Liver (tissue), 9 donors: ENCODE measurements around the gene AP2S1. TPM values are rescaled to one million over a fixed set of nuclear protein-coding genes. Genes with fewer than 3 reads are reported as not detected.

Source experiments
- DNase-seq: peaks from one replicate; pipeline ENCODE4 v3.0.0-alpha.2; 2017; ENCODE audit warnings: low spot score
- H3K27ac ChIP-seq, 2 donors: one replicate each; pipeline ENCODE4 v1.7.0; 2013; ENCODE audit warnings: inconsistent platforms in 2 of 2, low read length in 2 of 2, control low read depth in 1 of 2, low read depth in 1 of 2, mild to moderate bottlenecking in 1 of 2
- H3K27me3 ChIP-seq, 4 donors: one replicate each; pipeline versions ENCODE4 v1.6.1 to v1.7.0; 2013; ENCODE audit warnings: low read length in 3 of 4, inconsistent platforms in 1 of 4, mild to moderate bottlenecking in 1 of 4, moderate library complexity in 1 of 4; ENCODE audit not compliant: control insufficient read depth in 4 of 4, insufficient read depth in 4 of 4
- H3K36me3 ChIP-seq, 4 donors: one replicate each; pipeline versions ENCODE4 v1.6.1 to v1.7.0; 2013; ENCODE audit warnings: low read length in 3 of 4, mild to moderate bottlenecking in 3 of 4, low read depth in 1 of 4, moderate library complexity in 1 of 4; ENCODE audit not compliant: control insufficient read depth in 4 of 4, insufficient read depth in 3 of 4
- H3K4me1 ChIP-seq, 4 donors: one replicate each; pipeline versions ENCODE4 v1.6.1 to v1.7.0; 2013; ENCODE audit warnings: low read length in 3 of 4, mild to moderate bottlenecking in 3 of 4, moderate library complexity in 1 of 4; ENCODE audit not compliant: control insufficient read depth in 4 of 4, insufficient read depth in 4 of 4
- H3K4me3 ChIP-seq, 3 donors: one replicate each; pipeline versions ENCODE4 v1.6.1 to v1.7.0; 2013; ENCODE audit warnings: low read length in 3 of 3, control low read depth in 1 of 3, low read depth in 1 of 3, mild to moderate bottlenecking in 1 of 3
- H3K9ac ChIP-seq, 2 donors: one replicate each; pipeline ENCODE4 v1.7.0; 2013; ENCODE audit warnings: low read length in 2 of 2, mild to moderate bottlenecking in 2 of 2, moderate library complexity in 2 of 2, control low read depth in 1 of 2, low read depth in 1 of 2
- H3K9me3 ChIP-seq, 4 donors: one replicate each; pipeline versions ENCODE4 v1.6.1 to v1.7.0; 2013; ENCODE audit warnings: low read length in 3 of 4; ENCODE audit not compliant: control insufficient read depth in 4 of 4
- EGR1 ChIP-seq, 2 donors: IDR thresholded peaks; 2 replicates each; pipeline ENCODE4 v1.6.1; 2016 to 2018; ENCODE audit warnings: antibody characterized with exemption in 2 of 2, low read depth in 2 of 2
- FOXA1 ChIP-seq: IDR thresholded peaks from 2 replicates; pipeline ENCODE4 v1.6.1; 2016; ENCODE audit warnings: antibody characterized with exemption
- FOXA2 ChIP-seq: IDR thresholded peaks from 2 replicates; pipeline ENCODE4 v1.6.1; 2016; ENCODE audit warnings: antibody characterized with exemption
- GABPA ChIP-seq, 2 donors: IDR thresholded peaks in 1 of 2; conservative IDR thresholded peaks in 1 of 2; 2 replicates each; pipeline ENCODE4 v1.6.1; 2016; ENCODE audit warnings: antibody characterized with exemption in 2 of 2, mild to moderate bottlenecking in 1 of 2, moderate library complexity in 1 of 2
- HNF4A ChIP-seq, 2 donors: conservative IDR thresholded peaks; 2 replicates each; pipeline ENCODE4 v1.6.1; 2016; ENCODE audit warnings: antibody characterized with exemption in 2 of 2, mild to moderate bottlenecking in 2 of 2
- HNF4G ChIP-seq: IDR thresholded peaks from 2 replicates; pipeline ENCODE4 v1.6.1; 2016; ENCODE audit warnings: antibody characterized with exemption
- JUND ChIP-seq, 2 donors: IDR thresholded peaks; 2 replicates each; pipeline ENCODE4 v1.6.1; 2016; ENCODE audit warnings: antibody characterized with exemption in 2 of 2
- NR2F2 ChIP-seq: IDR thresholded peaks from 2 replicates; pipeline ENCODE4 v1.6.1; 2016; ENCODE audit warnings: antibody characterized with exemption
- RAD21 ChIP-seq, 2 donors: IDR thresholded peaks; 2 replicates each; pipeline ENCODE4 v1.6.1; 2016; ENCODE audit warnings: antibody characterized with exemption in 2 of 2, mild to moderate bottlenecking in 2 of 2
- REST ChIP-seq: IDR thresholded peaks from 2 replicates; pipeline ENCODE4 v1.6.1; 2016; ENCODE audit warnings: antibody characterized with exemption, mild to moderate bottlenecking
- RXRA ChIP-seq, 2 donors: IDR thresholded peaks; 2 replicates each; pipeline ENCODE4 v1.6.1; 2017 to 2018; ENCODE audit warnings: antibody characterized with exemption in 2 of 2, mild to moderate bottlenecking in 1 of 2
- SP1 ChIP-seq: IDR thresholded peaks from 2 replicates; pipeline ENCODE4 v1.6.1; 2018; ENCODE audit warnings: antibody characterized with exemption, mild to moderate bottlenecking
- TAF1 ChIP-seq: conservative IDR thresholded peaks from 2 replicates; pipeline ENCODE4 v1.6.1; 2016; ENCODE audit warnings: antibody characterized with exemption, mild to moderate bottlenecking
- YY1 ChIP-seq: IDR thresholded peaks from 2 replicates; pipeline ENCODE4 v1.6.1; 2016; ENCODE audit warnings: antibody characterized with exemption, mild to moderate bottlenecking
- ZBTB33 ChIP-seq: IDR thresholded peaks from 2 replicates; pipeline ENCODE4 v1.6.1; 2016; ENCODE audit warnings: antibody characterized with exemption
- WGBS: extraction: QIAGEN DNeasy Blood & Tissue Kit; methylation state at CpG from one replicate; pipeline ENCODE4 v1.1.7; 2013; 5-methylcytosine and 5-hydroxymethylcytosine counted together
- polyA plus RNA-seq, 2 donors: library from polyadenylated mRNA; stranded (reverse) in 1 of 2; unstranded in 1 of 2; fragments of 200-250 nt in 1 of 2; fragments of >200 nt in 1 of 2; fragmentation: Nextera tagmentation in 1 of 2; extraction: Ambion mirVana in 1 of 2; gene quantifications; one replicate each; pipeline versions ENCODE4 v1.2.1 to v1.2.3, GENCODE V29; 2013 to 2015
- total RNA-seq, 2 donors: library from RNA; depleted of rRNA; stranded (reverse); fragments of >200 nt; gene quantifications; one replicate each; pipeline ENCODE4 v1.2.3, GENCODE V29; 2014
- TF ChIP-seq, protein P1 (sequence below): IDR thresholded peaks from 2 replicates; pipeline ENCODE4 v1.6.1; 2016; ENCODE audit warnings: antibody characterized with exemption
- TF ChIP-seq, protein P2 (sequence below): fragments of 150-350 bp; IDR thresholded peaks from 2 replicates; pipeline ENCODE4 v1.5.1; 2017; ENCODE audit warnings: improper control_type of control experiment, low read depth, low read length; ENCODE audit not compliant: missing input control
- TF ChIP-seq, protein P3 (sequence below): IDR thresholded peaks from 2 replicates; pipeline ENCODE4 v1.6.1; 2016; ENCODE audit warnings: antibody characterized with exemption
- donor health status: healthy.
- donor health status: healthy.
- donor health status: healthy.
- donor health status: healthy.
- donor health status: healthy.

The AP2S1 gene
- total and polyA plus RNA-seq, 4 donors: 28.3 to 168 (median 79.0) TPM

DNA sequence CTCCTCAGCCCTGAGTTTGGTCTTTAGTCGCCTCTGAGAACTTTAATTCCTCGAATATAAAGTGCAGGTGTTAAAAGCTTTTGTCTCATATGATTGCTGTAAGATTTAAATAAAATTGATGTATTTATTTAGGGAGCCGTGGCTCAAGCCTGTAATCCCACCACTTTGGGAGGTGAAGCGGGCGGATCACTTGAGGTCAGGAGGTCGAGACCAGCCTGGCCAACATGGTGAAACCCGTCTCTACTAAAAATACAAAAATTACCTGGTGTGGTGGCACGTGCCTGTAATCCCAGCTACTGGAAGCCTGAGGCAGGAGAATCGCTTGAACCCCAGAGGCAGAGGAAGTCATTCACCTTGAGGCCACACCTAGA, 61.7 kb downstream of the AP2S1 start:
- no peaks in the 10 kb centered on the region for H3K36me3 ChIP-seq
- WGBS: 64% methylated on average over 9 of the region's 9 CpGs
- peaks cover 0 to 2% (median 0%) of the 10 kb centered on the region in 4 donors for H3K27me3 ChIP-seq
- DNase-seq: no peak
- no peak overlapping the region for H3K27ac ChIP-seq
- H3K4me1 ChIP-seq: peaks cover 7 to 26% (median 15%) of the 10 kb centered on the region in 4 donors
- no peaks in the 10 kb centered on the region for H3K9me3 ChIP-seq
- TF ChIP-seq YY1 (no peak), FOXA2 (no peak), HNF4G (no peak), SP1 (no peak), RXRA (IDR thresholded peaks at IDR 0.05) (no peak), TAF1 (no peak), FOXA1 (no peak), RAD21 (IDR thresholded peaks at IDR 0.05) (no peak), NR2F2 (no peak), EGR1 (IDR thresholded peaks at IDR 0.05; ENCODE audit: low read depth in 2 of 2) (no peak), ZBTB33 (no peak), HNF4A (conservative IDR thresholded peaks at IDR 0.05) (no peak), GABPA (IDR thresholded peaks at IDR 0.05 in 1 of 2, conservative IDR thresholded peaks at IDR 0.05 in 1 of 2) (no peak), REST (no peak), JUND (IDR thresholded peaks at IDR 0.05) (no peak)
- TF ChIP-seq, protein P1, sequence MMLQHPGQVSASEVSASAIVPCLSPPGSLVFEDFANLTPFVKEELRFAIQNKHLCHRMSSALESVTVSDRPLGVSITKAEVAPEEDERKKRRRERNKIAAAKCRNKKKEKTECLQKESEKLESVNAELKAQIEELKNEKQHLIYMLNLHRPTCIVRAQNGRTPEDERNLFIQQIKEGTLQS: no peak
- TF ChIP-seq, protein P2, sequence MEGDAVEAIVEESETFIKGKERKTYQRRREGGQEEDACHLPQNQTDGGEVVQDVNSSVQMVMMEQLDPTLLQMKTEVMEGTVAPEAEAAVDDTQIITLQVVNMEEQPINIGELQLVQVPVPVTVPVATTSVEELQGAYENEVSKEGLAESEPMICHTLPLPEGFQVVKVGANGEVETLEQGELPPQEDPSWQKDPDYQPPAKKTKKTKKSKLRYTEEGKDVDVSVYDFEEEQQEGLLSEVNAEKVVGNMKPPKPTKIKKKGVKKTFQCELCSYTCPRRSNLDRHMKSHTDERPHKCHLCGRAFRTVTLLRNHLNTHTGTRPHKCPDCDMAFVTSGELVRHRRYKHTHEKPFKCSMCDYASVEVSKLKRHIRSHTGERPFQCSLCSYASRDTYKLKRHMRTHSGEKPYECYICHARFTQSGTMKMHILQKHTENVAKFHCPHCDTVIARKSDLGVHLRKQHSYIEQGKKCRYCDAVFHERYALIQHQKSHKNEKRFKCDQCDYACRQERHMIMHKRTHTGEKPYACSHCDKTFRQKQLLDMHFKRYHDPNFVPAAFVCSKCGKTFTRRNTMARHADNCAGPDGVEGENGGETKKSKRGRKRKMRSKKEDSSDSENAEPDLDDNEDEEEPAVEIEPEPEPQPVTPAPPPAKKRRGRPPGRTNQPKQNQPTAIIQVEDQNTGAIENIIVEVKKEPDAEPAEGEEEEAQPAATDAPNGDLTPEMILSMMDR: no peak
- TF ChIP-seq, protein P3, sequence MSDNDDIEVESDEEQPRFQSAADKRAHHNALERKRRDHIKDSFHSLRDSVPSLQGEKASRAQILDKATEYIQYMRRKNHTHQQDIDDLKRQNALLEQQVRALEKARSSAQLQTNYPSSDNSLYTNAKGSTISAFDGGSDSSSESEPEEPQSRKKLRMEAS: no peak
- H3K9ac ChIP-seq: no peak overlapping the region
- H3K4me3 ChIP-seq: no peak overlapping the region
